HG03159 (cell line): ENCODE data around the gene LMOD3.

Experiments used
- ATAC-seq: cut with Tn5 transposase; IDR thresholded peaks from one replicate; pipeline ENCODE4 v1.9.1; 2021; ENCODE audit warnings: mild to moderate bottlenecking, moderate library complexity; ENCODE audit not compliant: unreplicated experiment

Gene LMOD3

GRCh38 chr3:69126216-69126615 lies 3.8 kb upstream of the LMOD3 start:
- ATAC-seq = no peak

- no peak for ATAC-seq
Measured at GRCh38 chr3:69121950-69122349, 445 bp downstream of the LMOD3 start.

GRCh38 chr3:69121513-69121912 lies 882 bp downstream of the LMOD3 start:
- no peak for ATAC-seq

- ATAC-seq = peak; percentile 89
Measured at GRCh38 chr3:69120879-69121464, 1.4 kb downstream of the LMOD3 start.

- ATAC-seq = no peak
Measured at GRCh38 chr3:69119681-69120080, 2.7 kb downstream of the LMOD3 start.

- no peak for ATAC-seq
Measured at GRCh38 chr3:69119138-69119537, 3.3 kb downstream of the LMOD3 start.

- no peak for ATAC-seq
Measured at GRCh38 chr3:69118555-69118954, 3.8 kb downstream of the LMOD3 start.

GRCh38 chr3:69116897-69117296 lies 5.5 kb downstream of the LMOD3 start:
- no peak for ATAC-seq

- ATAC-seq = no peak
Measured at GRCh38 chr3:69116162-69116561, 6.2 kb downstream of the LMOD3 start.

- ATAC-seq = no peak
Measured at GRCh38 chr3:69115731-69116130, 6.7 kb downstream of the LMOD3 start.

GRCh38 chr3:69113536-69113935 lies 8.9 kb downstream of the LMOD3 start:
- no peak for ATAC-seq

GRCh38 chr3:69110941-69111546 lies 11.4 kb downstream of the LMOD3 start:
- ATAC-seq = no peak

GRCh38 chr3:69108811-69109210 lies 13.6 kb downstream of the LMOD3 start:
- ATAC-seq = no peak

GRCh38 chr3:69107841-69108240 lies 14.6 kb downstream of the LMOD3 start:
- no peak for ATAC-seq

GRCh38 chr3:69105320-69105719 lies 17.1 kb downstream of the LMOD3 start:
- no peak for ATAC-seq

- no peak for ATAC-seq
Measured at GRCh38 chr3:69104586-69104985, 17.8 kb downstream of the LMOD3 start.

- ATAC-seq = no peak
Measured at GRCh38 chr3:69103123-69103522, 19.3 kb downstream of the LMOD3 start.

GRCh38 chr3:69102384-69102783 lies 20.0 kb downstream of the LMOD3 start:
- ATAC-seq = no peak

- no peak for ATAC-seq
Measured at GRCh38 chr3:69099576-69099975, 22.8 kb downstream of the LMOD3 start.

- ATAC-seq = no peak
Measured at GRCh38 chr3:69097407-69098086, 24.8 kb downstream of the LMOD3 start.

- no peak for ATAC-seq
Measured at GRCh38 chr3:69096299-69096698, 26.1 kb downstream of the LMOD3 start.

- ATAC-seq = no peak
Measured at GRCh38 chr3:69095636-69096035, 26.8 kb downstream of the LMOD3 start.
